RKO (cell line): Measurements from ENCODE around the gene NLRP3.

Experiments used
- DNase-seq: peaks from one replicate; pipeline ENCODE4 v3.0.0-alpha.2; 2016; ENCODE audit warnings: low spot score

NLRP3 gene

GRCh38 chr1:247437551-247438505 lies 21.9 kb downstream of the NLRP3 start:
- DNase-seq: no peak

- no peak for DNase-seq
Observed at GRCh38 chr1:247440001-247440620, 24.1 kb downstream of the NLRP3 start.

- no peak for DNase-seq
Observed at GRCh38 chr1:247441606-247442005, 25.6 kb downstream of the NLRP3 start.

- DNase-seq: no peak
Observed at GRCh38 chr1:247442164-247442563, 26.2 kb downstream of the NLRP3 start.

- no peak for DNase-seq
Observed at GRCh38 chr1:247443641-247444040, 27.7 kb downstream of the NLRP3 start.

- no peak for DNase-seq
Observed at GRCh38 chr1:247444571-247444970, 28.6 kb downstream of the NLRP3 start.

- no peak for DNase-seq
Observed at GRCh38 chr1:247445526-247446356, 29.8 kb downstream of the NLRP3 start.

GRCh38 chr1:247447162-247447909 lies 31.4 kb downstream of the NLRP3 start:
- DNase-seq: no peak

GRCh38 chr1:247448107-247448791 lies 32.3 kb downstream of the NLRP3 start:
- peak; percentile 64 for DNase-seq

GRCh38 chr1:247451388-247452010 lies 35.5 kb downstream of the NLRP3 start:
- DNase-seq: no peak

GRCh38 chr1:247452447-247453039 lies 36.6 kb downstream of the NLRP3 start:
- no peak for DNase-seq

- no peak for DNase-seq
Observed at GRCh38 chr1:247453245-247453644, 37.3 kb downstream of the NLRP3 start.

GRCh38 chr1:247453997-247454396 lies 38.0 kb downstream of the NLRP3 start:
- no peak for DNase-seq

GRCh38 chr1:247456021-247456420 lies 40.0 kb downstream of the NLRP3 start:
- no peak for DNase-seq

- DNase-seq: no peak
Observed at GRCh38 chr1:247456914-247457639, 41.1 kb downstream of the NLRP3 start.

GRCh38 chr1:247459507-247459906 lies 43.5 kb downstream of the NLRP3 start:
- DNase-seq: no peak

- DNase-seq: no peak
Observed at GRCh38 chr1:247465796-247466195, 49.8 kb downstream of the NLRP3 start.

GRCh38 chr1:247467129-247467528 lies 51.2 kb downstream of the NLRP3 start:
- DNase-seq: no peak

- DNase-seq: no peak
Observed at GRCh38 chr1:247468481-247469140, 52.6 kb downstream of the NLRP3 start.
